BE2C (cell line): ENCODE results near the gene ELMO2. TPM values are rescaled to one million over a fixed set of nuclear protein-coding genes. Genes with fewer than 3 reads are reported as not detected.

Source experiments
- DNase-seq: peaks from one replicate; pipeline ENCODE4 v3.0.0-alpha.2; 2020
- H3K27me3 ChIP-seq: fragments of 250-450 bp; sonication (Bioruptor Pico); 2 replicates; pipeline ENCODE4 v1.5.1; 2020; ENCODE audit warnings: mild to moderate bottlenecking
- H3K36me3 ChIP-seq: fragments of 250-450 bp; sonication (Bioruptor Pico); 2 replicates; pipeline ENCODE4 v1.5.1; 2020; ENCODE audit warnings: mild to moderate bottlenecking
- H3K4me1 ChIP-seq: fragments of 250-450 bp; sonication (Bioruptor Pico); 2 replicates; pipeline ENCODE4 v1.5.1; 2020
- H3K4me3 ChIP-seq: 2 replicates; pipeline ENCODE4 v1.5.1; 2011; ENCODE audit warnings: low read depth, low read length
- H3K9me3 ChIP-seq: fragments of 250-450 bp; sonication (Bioruptor Pico); 2 replicates; pipeline ENCODE4 v1.5.1; 2020
- polyA plus RNA-seq: library from polyadenylated mRNA; unstranded; fragments of >200 nt; gene quantifications from one replicate; pipeline ENCODE4 v1.2.1, GENCODE V29; 2012; ENCODE audit warnings: low read depth, missing spikeins; ENCODE audit not compliant: insufficient read length, insufficient read depth
- TF ChIP-seq, protein P1 (sequence below): IDR thresholded peaks from 2 replicates; pipeline ENCODE4 v1.5.1; 2012; ENCODE audit warnings: mild to moderate bottlenecking, low read depth, low read length

Gene ELMO2
- polyA plus RNA-seq, result 29.6 TPM

DNA sequence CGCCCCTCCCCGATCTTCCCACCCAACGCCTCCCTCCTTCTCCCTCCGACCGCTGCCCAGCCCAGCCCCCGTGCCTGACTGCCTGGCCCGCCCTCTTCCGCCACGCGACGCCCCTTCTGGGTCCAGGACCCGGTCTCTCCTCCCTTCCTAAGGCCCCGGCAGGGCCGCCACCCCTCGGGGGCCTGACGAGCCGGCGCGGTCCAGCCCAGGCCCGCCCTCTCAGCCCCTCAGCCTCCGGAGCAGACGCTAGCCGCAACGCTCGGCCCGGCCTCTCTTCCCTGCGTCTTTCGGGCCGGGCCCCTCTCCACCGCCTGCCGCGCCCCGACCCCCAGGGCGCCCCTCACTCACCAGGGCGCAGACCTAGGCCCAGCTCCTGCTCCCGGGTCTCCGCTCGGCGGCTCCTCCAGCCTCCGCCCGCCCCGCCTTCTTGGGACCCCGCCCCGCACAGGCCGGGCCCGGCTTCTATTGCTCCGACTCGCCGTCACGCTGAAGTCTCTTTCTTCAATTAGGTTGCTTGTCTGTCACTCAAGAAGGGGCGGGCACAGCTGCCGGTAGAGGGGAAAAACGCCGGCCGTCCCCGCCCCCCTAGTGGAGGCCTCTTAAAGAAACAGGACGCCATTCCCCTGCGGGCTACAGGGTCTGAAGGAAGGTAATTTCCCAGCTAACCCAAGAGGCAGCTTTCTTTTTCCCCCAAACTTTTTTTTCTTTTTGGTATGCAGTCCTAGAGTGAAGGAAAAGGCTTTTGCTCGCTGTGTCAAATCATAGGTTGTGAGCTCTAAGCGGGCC, at the start of gene ELMO2:
ELMO2 (minus strand) TSS at position 416 of the 786 bp plus-strand sequence. CDS start 12,133 bp downstream, outside the sequence.
- Histone ChIP-seq H3K4me3 (peak within 1 kb of the TSS; percentile 76), H3K27me3 (no peaks in the 10 kb centered on the region), H3K9me3 (no peaks in the 10 kb centered on the region), H3K36me3 (no peaks in the 10 kb centered on the region), H3K4me1 (no peaks in the 10 kb centered on the region)
- TF ChIP-seq, protein P1, sequence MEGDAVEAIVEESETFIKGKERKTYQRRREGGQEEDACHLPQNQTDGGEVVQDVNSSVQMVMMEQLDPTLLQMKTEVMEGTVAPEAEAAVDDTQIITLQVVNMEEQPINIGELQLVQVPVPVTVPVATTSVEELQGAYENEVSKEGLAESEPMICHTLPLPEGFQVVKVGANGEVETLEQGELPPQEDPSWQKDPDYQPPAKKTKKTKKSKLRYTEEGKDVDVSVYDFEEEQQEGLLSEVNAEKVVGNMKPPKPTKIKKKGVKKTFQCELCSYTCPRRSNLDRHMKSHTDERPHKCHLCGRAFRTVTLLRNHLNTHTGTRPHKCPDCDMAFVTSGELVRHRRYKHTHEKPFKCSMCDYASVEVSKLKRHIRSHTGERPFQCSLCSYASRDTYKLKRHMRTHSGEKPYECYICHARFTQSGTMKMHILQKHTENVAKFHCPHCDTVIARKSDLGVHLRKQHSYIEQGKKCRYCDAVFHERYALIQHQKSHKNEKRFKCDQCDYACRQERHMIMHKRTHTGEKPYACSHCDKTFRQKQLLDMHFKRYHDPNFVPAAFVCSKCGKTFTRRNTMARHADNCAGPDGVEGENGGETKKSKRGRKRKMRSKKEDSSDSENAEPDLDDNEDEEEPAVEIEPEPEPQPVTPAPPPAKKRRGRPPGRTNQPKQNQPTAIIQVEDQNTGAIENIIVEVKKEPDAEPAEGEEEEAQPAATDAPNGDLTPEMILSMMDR, result no peak
- peak; percentile 98 for DNase-seq

DNA sequence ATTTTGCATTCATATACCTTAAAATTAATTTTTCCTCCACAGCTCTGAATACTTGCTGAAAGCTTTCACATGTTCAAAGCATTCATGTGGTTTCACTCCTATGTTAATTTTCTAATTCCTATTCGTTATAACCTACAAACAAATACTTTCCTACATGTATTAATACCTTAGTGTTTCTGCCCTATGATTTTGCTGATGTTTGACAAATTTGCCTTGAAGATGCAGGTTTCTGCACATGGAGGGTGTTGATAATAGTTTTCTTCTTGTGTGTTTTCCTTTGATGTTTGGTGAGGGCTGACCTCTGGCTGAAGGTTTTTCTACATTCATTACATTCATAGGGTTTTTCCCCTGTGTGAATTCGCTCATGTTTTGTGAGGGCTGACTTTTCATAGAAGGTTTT, 49.3 kb upstream of the ELMO2 start:
- Histone ChIP-seq H3K4me1 (no peaks in the 10 kb centered on the region), H3K27me3 (peaks cover 18% of the 10 kb centered on the region), H3K9me3 (peaks cover 4% of the 10 kb centered on the region; the same call in 1 of the 2 replicates), H3K4me3 (no peak overlapping the region), H3K36me3 (no peaks in the 10 kb centered on the region)
- no peak for DNase-seq
- TF ChIP-seq, protein P1, result no peak

- H3K27me3 ChIP-seq, result peaks cover 43% of the 10 kb centered on the region
- no peak overlapping the region for H3K4me3 ChIP-seq
- H3K36me3 ChIP-seq, result no peaks in the 10 kb centered on the region
- no peaks in the 10 kb centered on the region for H3K4me1 ChIP-seq
- TF ChIP-seq, protein P1, result no peak
- no peaks in the 10 kb centered on the region for H3K9me3 ChIP-seq
- no peak for DNase-seq
Observed at GRCh38 chr20:46446851-46447250, 40.4 kb upstream of the ELMO2 start.

- no peak for DNase-seq
- TF ChIP-seq, protein P1, result no peak
Observed at GRCh38 chr20:46439837-46440236, 33.4 kb upstream of the ELMO2 start.

DNA sequence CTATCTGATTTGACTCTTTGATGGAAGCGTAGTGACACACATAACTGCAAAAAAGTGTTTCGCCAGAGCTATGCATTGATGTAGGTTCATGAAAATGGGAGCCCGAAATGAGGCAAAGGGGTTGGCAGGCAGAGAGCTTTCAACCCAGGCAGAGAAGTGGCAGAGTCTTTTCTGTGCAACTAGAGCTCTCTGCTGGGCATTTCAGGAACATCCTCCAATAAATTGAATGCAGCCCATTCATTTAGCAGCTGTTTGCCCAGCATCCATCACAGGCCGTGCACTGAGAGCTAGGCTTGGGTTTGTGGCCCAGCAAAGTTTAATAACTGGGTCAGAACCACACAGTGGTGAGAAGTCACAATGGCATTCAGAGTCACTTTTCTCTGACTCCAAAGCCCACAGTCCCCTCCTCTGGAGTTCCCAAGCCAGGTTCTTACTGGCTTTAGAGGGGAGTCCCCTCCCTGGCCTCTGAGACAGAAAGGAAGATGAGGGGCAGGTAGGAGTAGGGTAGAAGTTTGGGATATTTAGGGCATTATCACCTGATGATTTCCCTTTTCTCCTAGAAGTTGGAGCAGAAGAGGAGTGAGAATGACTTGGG, 31.8 kb upstream of the ELMO2 start:
- Histone ChIP-seq H3K27me3 (peaks cover 4% of the 10 kb centered on the region), H3K9me3 (no peaks in the 10 kb centered on the region), H3K36me3 (no peaks in the 10 kb centered on the region), H3K4me1 (no peaks in the 10 kb centered on the region), H3K4me3 (no peak overlapping the region)
- TF ChIP-seq, protein P1, result peak; percentile 64
- DNase-seq, result peak; percentile 40

More at GRCh38 chr20:46439837-46440236, 33.4 kb upstream of the ELMO2 start:
- Histone ChIP-seq H3K4me3 (no peak overlapping the region), H3K9me3 (no peaks in the 10 kb centered on the region), H3K4me1 (no peaks in the 10 kb centered on the region), H3K27me3 (peaks cover 12% of the 10 kb centered on the region), H3K36me3 (no peaks in the 10 kb centered on the region)

DNA sequence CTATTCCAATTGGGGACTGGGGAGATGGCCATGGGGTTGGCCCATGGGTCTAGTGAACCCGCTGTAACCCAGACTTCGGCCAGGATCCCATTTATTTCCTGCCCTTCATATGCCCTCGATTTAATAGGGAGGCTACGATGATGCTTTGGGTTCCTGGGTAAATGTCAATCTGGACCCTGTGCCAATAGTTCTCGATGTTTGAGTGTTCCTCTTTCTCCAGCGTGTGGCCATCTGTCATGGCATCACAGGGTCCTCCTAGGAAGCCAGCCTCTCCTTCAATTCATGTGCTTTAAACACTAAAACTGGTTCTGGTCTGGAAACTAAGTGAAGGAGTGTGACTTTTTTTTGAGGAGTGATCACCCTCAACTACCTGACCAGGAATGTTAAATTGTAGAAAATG, 28.7 kb upstream of the ELMO2 start:
- no peak for DNase-seq
- TF ChIP-seq, protein P1, result no peak
- no peak overlapping the region for H3K4me3 ChIP-seq

More for the DNA sequence above, 28.7 kb upstream of the ELMO2 start:
- peaks cover 24% of the 10 kb centered on the region for H3K27me3 ChIP-seq
- no peaks in the 10 kb centered on the region for H3K36me3 ChIP-seq
- H3K4me1 ChIP-seq, result no peaks in the 10 kb centered on the region
- H3K9me3 ChIP-seq, result no peaks in the 10 kb centered on the region
